Type B pancreatic cell (in vitro differentiated cells): Measurements from ENCODE around the gene KRTAP27-1. TPM values are rescaled to one million over a fixed set of nuclear protein-coding genes. Genes with fewer than 3 reads are reported as not detected.

Experiments used
- microRNA-seq: library from miRNA; unstranded; fragments of <30 nt; microRNA quantifications from one replicate; pipeline ENCODE4, GENCODE V29; 2020
- total RNA-seq: library from RNA; stranded (reverse); gene quantifications from 2 replicates; pipeline ENCODE4 v1.2.1, GENCODE V29; 2021; ENCODE audit warnings: low replicate concordance

Gene KRTAP27-1
- total RNA-seq, 1 donor from 2014 or later: not detected

Small RNA genes within 50 kb of the gene (microRNA-seq; reads per million reads assigned to microRNA genes)
- not detected for gene MIR4327

Other genes starting within 250 kb of the KRTAP27-1 start
- not detected in 2 replicates for gene CLDN17, start 170.9 kb downstream of the KRTAP27-1 start, total RNA-seq
- 2.5 and 12.4 TPM in 2 replicates for gene CLDN8, start 121.6 kb downstream of the KRTAP27-1 start, total RNA-seq
- not detected in 2 replicates for gene KRTAP24-1, start 54.7 kb downstream of the KRTAP27-1 start, total RNA-seq
- gene KRTAP25-1, start 48.2 kb downstream of the KRTAP27-1 start, total RNA-seq: not detected in 2 replicates
- not detected in 2 replicates for gene KRTAP26-1, start 17.4 kb downstream of the KRTAP27-1 start, total RNA-seq
- not detected in 2 replicates for gene KRTAP23-1, start 10.9 kb upstream of the KRTAP27-1 start, total RNA-seq
- gene KRTAP13-2, start 34.6 kb upstream of the KRTAP27-1 start, total RNA-seq: not detected in 2 replicates
- not detected in 2 replicates for gene KRTAP13-1, start 58.3 kb upstream of the KRTAP27-1 start, total RNA-seq
- not detected in 2 replicates for gene KRTAP13-3, start 88.2 kb upstream of the KRTAP27-1 start, total RNA-seq
- not detected in 2 replicates for gene KRTAP13-4, start 92.5 kb upstream of the KRTAP27-1 start, total RNA-seq
- not detected in 2 replicates for gene KRTAP15-1, start 102.6 kb upstream of the KRTAP27-1 start, total RNA-seq
- gene KRTAP19-1, start 142.7 kb upstream of the KRTAP27-1 start, total RNA-seq: 1.0 and 1.1 TPM in 2 replicates
- gene KRTAP19-2, start 149.7 kb upstream of the KRTAP27-1 start, total RNA-seq: not detected in 2 replicates
- gene KRTAP19-3, start 154.3 kb upstream of the KRTAP27-1 start, total RNA-seq: not detected in 2 replicates
- gene KRTAP19-4, start 159.5 kb upstream of the KRTAP27-1 start, total RNA-seq: not detected in 2 replicates
- not detected in 2 replicates for gene KRTAP19-5, start 164.4 kb upstream of the KRTAP27-1 start, total RNA-seq
- gene KRTAP19-6, start 204.2 kb upstream of the KRTAP27-1 start, total RNA-seq: not detected in 2 replicates
- not detected in 2 replicates for gene KRTAP19-7, start 223.6 kb upstream of the KRTAP27-1 start, total RNA-seq